Measurements from ENCODE around the gene QKI.
"Not testable (repeated sequence)": the region's sequence is repeated elsewhere in the genome, so short reads cannot be mapped to it uniquely, and the experiment has no call there.

Gene QKI

DNA sequence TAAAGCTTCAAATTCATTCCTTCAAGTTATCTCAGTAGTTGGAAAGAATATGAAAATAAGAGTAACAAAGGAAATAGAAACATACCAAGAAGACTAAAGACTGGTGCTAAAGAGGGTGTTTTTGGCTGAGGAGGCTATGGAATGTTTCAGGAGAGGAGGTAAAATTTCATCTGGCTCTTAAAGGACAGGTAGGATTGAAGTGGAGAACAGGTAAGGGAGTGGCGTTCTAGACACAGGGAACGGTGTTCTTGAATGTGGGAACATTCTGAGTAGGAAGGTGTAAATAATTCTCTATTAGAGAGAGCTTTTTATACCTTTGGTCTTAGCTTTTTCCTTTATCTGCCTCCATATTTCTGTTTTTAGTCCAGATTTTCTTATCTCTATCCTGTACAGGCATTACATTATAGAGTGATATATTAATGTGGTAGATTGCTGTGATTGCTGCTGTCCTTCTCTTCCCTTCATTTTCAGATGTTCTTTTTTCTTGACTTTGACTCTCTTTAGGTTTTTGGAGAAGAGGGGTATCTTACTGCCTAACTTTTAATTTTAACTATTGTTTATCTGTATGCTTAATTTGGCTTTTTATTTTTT is 15.4 kb downstream of the QKI start:
- TF ChIP-seq PAX5 (IDR thresholded peaks at IDR 0.05; ENCODE audit: insufficient read depth, low read length, severe bottlenecking): no peak
- no peak for TF ChIP-seq SPI1 (IDR thresholded peaks at IDR 0.05; ENCODE audit: low read depth, low read length)
- no peak for TF ChIP-seq POU2F2 (IDR thresholded peaks at IDR 0.05; ENCODE audit: low read depth, low read length)
- no peak for TF ChIP-seq POLR2AphosphoS5 (IDR thresholded peaks at IDR 0.05; ENCODE audit: low read depth, low read length)
- no peak for TF ChIP-seq POLR2A (IDR thresholded peaks at IDR 0.05; ENCODE audit: low read depth, low read length)
- no peak for TF ChIP-seq TAF1 (IDR thresholded peaks at IDR 0.05; ENCODE audit: low read depth, low read length)
- FAIRE-seq: no peak
- no peak for DNase-seq (ENCODE audit: insufficient read length, low spot score)

DNA sequence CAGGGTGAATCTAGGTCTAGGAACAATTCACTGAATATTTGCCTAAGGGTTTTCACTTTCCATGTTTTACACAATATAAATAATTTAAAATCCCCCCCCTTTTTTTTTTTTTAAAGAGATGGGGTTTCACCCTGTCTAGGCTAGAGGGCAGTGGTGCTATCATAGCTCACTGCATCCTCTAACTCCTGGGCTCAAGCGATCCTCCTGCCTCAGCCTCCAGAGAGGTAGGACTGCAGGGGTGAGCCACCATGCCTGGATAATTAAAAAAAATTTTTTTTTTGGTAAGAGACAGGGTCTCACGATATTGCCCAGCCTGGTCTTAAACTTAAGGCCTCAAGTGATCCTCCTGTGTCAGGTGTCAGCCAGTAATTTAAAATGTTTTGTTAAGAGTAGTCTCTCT is 17.8 kb downstream of the QKI start:
- no peak for FAIRE-seq
- TF ChIP-seq POLR2AphosphoS5 (IDR thresholded peaks at IDR 0.05; ENCODE audit: low read depth, low read length) (no peak), PAX5 (IDR thresholded peaks at IDR 0.05; ENCODE audit: insufficient read depth, low read length, severe bottlenecking) (no peak), POU2F2 (IDR thresholded peaks at IDR 0.05; ENCODE audit: low read depth, low read length) (no peak), SPI1 (IDR thresholded peaks at IDR 0.05; ENCODE audit: low read depth, low read length) (no peak), POLR2A (IDR thresholded peaks at IDR 0.05; ENCODE audit: low read depth, low read length) (no peak), TAF1 (IDR thresholded peaks at IDR 0.05; ENCODE audit: low read depth, low read length) (no peak)
- DNase-seq (ENCODE audit: insufficient read length, low spot score): no peak

DNA sequence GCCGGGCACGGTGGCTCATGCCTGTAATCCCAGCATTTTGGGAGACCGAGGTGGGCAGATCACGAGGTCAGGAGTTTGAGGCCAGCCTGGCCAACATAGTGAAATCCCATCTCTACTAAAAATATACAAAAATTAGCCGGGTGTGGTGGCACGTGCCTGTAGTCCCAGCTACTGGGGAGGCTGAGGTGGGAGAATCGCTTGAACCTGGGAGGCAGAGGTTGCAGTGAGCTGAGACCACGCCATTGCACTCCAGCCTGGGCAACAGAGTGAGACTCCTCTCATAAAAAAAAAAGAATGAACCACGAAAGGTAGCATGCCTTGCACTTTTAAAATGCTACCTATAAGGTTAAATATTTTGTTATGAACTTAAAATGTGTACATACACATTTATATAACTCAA is 19.0 kb downstream of the QKI start:
- DNase-seq (ENCODE audit: insufficient read length, low spot score); FAIRE-seq: not testable (repeated sequence)

DNA sequence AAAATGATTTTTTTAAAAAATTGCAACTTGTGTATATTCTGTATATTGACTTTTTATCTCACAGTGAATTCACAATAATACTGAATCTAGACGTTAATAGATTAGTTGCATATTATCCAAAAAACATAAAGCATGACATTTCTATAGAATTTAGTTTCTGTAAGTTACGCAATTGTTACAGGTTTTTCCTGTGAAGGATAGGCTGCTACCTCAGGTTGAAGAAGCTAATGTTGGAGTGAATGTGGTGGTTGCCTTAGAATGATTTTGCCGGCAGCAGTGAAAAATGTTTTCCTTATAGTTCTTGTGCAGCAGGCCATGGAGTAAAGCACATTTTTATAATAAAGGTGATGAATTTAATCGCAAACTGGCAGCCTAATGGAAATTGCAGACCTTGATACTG is 20.5 kb downstream of the QKI start:
- DNase-seq (ENCODE audit: insufficient read length, low spot score) (no peak), FAIRE-seq (peak; percentile 38)
- TF ChIP-seq TAF1 (IDR thresholded peaks at IDR 0.05; ENCODE audit: low read depth, low read length): no peak
- TF ChIP-seq SPI1 (IDR thresholded peaks at IDR 0.05; ENCODE audit: low read depth, low read length): no peak

DNA sequence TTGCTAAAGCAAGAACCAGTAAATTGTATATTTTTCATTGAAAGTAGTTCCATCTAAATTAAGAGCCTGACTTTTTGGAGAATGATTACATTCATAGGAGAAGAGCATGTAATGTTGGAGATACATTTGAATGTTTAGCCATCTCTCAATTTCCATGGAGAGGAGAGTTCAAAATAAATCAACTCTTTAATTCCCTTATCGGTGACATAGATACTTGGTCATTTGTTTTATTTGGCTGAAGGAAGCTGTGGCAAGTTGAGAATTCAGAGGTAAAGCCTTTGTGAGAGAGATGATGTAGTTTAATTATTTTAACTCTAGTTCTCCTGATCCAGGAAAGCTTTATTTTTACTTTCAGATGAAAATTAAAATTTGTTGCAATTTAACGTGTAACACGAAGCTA is 22.3 kb downstream of the QKI start:
- TF ChIP-seq POLR2AphosphoS5 (IDR thresholded peaks at IDR 0.05; ENCODE audit: low read depth, low read length) (no peak), POLR2A (IDR thresholded peaks at IDR 0.05; ENCODE audit: low read depth, low read length) (no peak), TAF1 (IDR thresholded peaks at IDR 0.05; ENCODE audit: low read depth, low read length) (no peak), POU2F2 (IDR thresholded peaks at IDR 0.05; ENCODE audit: low read depth, low read length) (no peak), SPI1 (IDR thresholded peaks at IDR 0.05; ENCODE audit: low read depth, low read length) (no peak), PAX5 (IDR thresholded peaks at IDR 0.05; ENCODE audit: insufficient read depth, low read length, severe bottlenecking) (no peak)
- no peak for FAIRE-seq
- DNase-seq (ENCODE audit: insufficient read length, low spot score): no peak

DNA sequence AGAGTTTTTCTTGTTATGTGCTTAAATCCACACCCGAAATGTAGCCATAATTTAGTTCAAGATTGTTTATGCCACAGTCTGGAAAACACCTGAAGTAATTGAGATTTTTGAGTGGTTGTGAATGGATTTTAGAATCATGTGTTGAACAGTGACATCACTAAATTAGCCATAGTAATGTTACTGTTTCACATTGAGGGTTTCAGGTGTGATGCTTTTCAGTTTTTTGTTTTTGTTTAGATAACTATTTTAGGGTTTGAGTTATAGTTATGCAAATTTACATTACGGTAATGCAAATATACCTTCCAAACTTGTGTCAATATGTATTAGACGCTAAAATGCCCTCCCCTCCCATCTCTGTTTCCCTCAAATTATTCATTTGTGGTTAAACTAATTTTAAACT is 22.9 kb downstream of the QKI start:
- DNase-seq (ENCODE audit: insufficient read length, low spot score) (no peak), FAIRE-seq (no peak)
- no peak for TF ChIP-seq POLR2A (IDR thresholded peaks at IDR 0.05; ENCODE audit: low read depth, low read length)
- no peak for TF ChIP-seq TAF1 (IDR thresholded peaks at IDR 0.05; ENCODE audit: low read depth, low read length)
- no peak for TF ChIP-seq POLR2AphosphoS5 (IDR thresholded peaks at IDR 0.05; ENCODE audit: low read depth, low read length)
- TF ChIP-seq POU2F2 (IDR thresholded peaks at IDR 0.05; ENCODE audit: low read depth, low read length): no peak
- no peak for TF ChIP-seq SPI1 (IDR thresholded peaks at IDR 0.05; ENCODE audit: low read depth, low read length)
- TF ChIP-seq PAX5 (IDR thresholded peaks at IDR 0.05; ENCODE audit: insufficient read depth, low read length, severe bottlenecking): no peak

- FAIRE-seq: peak; percentile 60
Observed at GRCh38 chr6:163438298-163438939, 23.9 kb downstream of the QKI start.

GRCh38 chr6:163438940-163439335 is 24.4 kb downstream of the QKI start:
- no peak for TF ChIP-seq TAF1 (IDR thresholded peaks at IDR 0.05; ENCODE audit: low read depth, low read length)
- TF ChIP-seq POU2F2 (IDR thresholded peaks at IDR 0.05; ENCODE audit: low read depth, low read length): no peak
- no peak for TF ChIP-seq SPI1 (IDR thresholded peaks at IDR 0.05; ENCODE audit: low read depth, low read length)
- TF ChIP-seq PAX5 (IDR thresholded peaks at IDR 0.05; ENCODE audit: insufficient read depth, low read length, severe bottlenecking): no peak
- TF ChIP-seq POLR2A (IDR thresholded peaks at IDR 0.05; ENCODE audit: low read depth, low read length): no peak
- no peak for TF ChIP-seq POLR2AphosphoS5 (IDR thresholded peaks at IDR 0.05; ENCODE audit: low read depth, low read length)
- no peak for DNase-seq (ENCODE audit: insufficient read length, low spot score)
- FAIRE-seq: no peak

More at GRCh38 chr6:163438298-163438939, 23.9 kb downstream of the QKI start:
- DNase-seq (ENCODE audit: insufficient read length, low spot score): no peak
- TF ChIP-seq SPI1 (IDR thresholded peaks at IDR 0.05; ENCODE audit: low read depth, low read length) (no peak), TAF1 (IDR thresholded peaks at IDR 0.05; ENCODE audit: low read depth, low read length) (no peak), PAX5 (IDR thresholded peaks at IDR 0.05; ENCODE audit: insufficient read depth, low read length, severe bottlenecking) (no peak), POU2F2 (IDR thresholded peaks at IDR 0.05; ENCODE audit: low read depth, low read length) (no peak), POLR2AphosphoS5 (IDR thresholded peaks at IDR 0.05; ENCODE audit: low read depth, low read length) (no peak), POLR2A (IDR thresholded peaks at IDR 0.05; ENCODE audit: low read depth, low read length) (no peak)

DNA sequence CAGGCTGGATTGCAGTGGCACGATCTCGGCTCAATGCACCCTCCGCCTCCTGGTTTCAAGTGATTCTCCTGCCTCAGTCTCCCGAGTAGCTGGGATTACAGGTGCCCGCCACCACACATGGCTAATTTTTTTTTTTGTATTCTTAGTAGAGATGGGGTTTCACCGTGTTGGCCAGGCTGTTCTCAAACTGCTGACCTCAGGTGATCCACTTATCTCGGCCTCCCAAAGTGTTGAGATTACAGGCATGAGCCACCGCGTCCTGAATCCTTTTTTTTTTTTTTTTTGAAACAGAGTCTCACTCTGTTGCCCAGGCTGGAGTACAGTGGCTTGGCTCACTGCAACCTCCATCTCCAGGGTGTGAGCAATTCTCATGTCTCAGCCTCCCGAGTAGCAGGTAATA is 24.9 kb downstream of the QKI start:
- not testable (repeated sequence) for FAIRE-seq; DNase-seq (ENCODE audit: insufficient read length, low spot score)

- TF ChIP-seq POLR2AphosphoS5 (IDR thresholded peaks at IDR 0.05; ENCODE audit: low read depth, low read length) (no peak), SPI1 (IDR thresholded peaks at IDR 0.05; ENCODE audit: low read depth, low read length) (no peak)
- FAIRE-seq: no peak
- DNase-seq (ENCODE audit: insufficient read length, low spot score): no peak
Observed at GRCh38 chr6:163439997-163440396, 25.5 kb downstream of the QKI start.

DNA sequence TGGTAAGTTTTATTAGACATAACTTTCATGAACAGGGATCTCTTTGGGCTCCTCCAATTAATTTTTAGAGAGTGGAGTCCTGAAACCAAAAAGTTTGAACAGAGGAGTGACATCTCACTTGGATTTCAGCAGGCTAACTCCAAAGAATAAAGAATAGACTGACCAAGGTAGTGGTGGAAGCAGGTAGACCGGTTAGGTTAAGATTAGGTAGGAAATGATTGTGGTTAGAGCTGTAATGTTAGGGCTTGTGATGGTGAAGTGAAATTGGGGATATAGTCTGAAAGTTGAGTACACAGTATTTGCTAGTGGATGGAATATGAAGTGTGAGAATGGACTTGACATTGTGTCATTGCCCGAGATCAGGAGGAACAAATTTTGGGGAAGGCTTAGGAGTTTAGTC is 27.8 kb downstream of the QKI start:
- TF ChIP-seq POLR2A (IDR thresholded peaks at IDR 0.05; ENCODE audit: low read depth, low read length): no peak
- TF ChIP-seq POU2F2 (IDR thresholded peaks at IDR 0.05; ENCODE audit: low read depth, low read length): no peak
- FAIRE-seq (peak; percentile 69), DNase-seq (ENCODE audit: insufficient read length, low spot score) (no peak)

Data from GM12891 (cell line).